ENCODE results near the gene ATP12A. TPM values are rescaled to one million over a fixed set of nuclear protein-coding genes. Genes with fewer than 3 reads are reported as not detected.

Gene ATP12A
- total and polyA plus RNA-seq, 2 of the 8 experiments (the other 6 are each of a cell fraction or from before 2014, with no cell fraction given): 0.80 to 1.3 TPM

- Histone ChIP-seq H3K23me2 (ENCODE audit: low read depth, low read length) (no peaks in the 10 kb centered on the region), H4K8ac (ENCODE audit: extremely low read depth, insufficient read depth, low read length) (no peak overlapping the region), H3K9ac (replicated peaks in 1 of 4; ENCODE audit: extremely low read depth in 1 of 4, low read depth in 3 of 4, low read length in 3 of 4) (no peak overlapping the region), H3K36me3 (ENCODE audit: control insufficient read depth in 2 of 4, insufficient read depth in 4 of 4, low read length in 3 of 4) (no peaks in the 10 kb centered on the region), H3K4me3 (ENCODE audit: extremely low read depth in 1 of 4, insufficient read depth in 2 of 4, low read depth in 3 of 4, low read length in 4 of 4) (no peak overlapping the region), H2BK120ac (replicated peaks; ENCODE audit: low read depth, low read length) (no peak overlapping the region), H3K9me3 (ENCODE audit: insufficient read depth in 2 of 2, low read depth in 1 of 2, low read length in 1 of 2) (no peaks in the 10 kb centered on the region), H3K18ac (ENCODE audit: extremely low read depth, low read length) (no peak overlapping the region), H2BK15ac (ENCODE audit: low read length) (no peak overlapping the region), H2BK20ac (ENCODE audit: low read length) (no peak overlapping the region), H3K14ac (ENCODE audit: insufficient read length) (no peak overlapping the region), H3K79me1 (ENCODE audit: low read depth, low read length) (no peaks in the 10 kb centered on the region), H3K23ac (ENCODE audit: insufficient read length) (no peak overlapping the region), H3K79me2 (ENCODE audit: control insufficient read depth in 1 of 2, insufficient read depth in 2 of 2, low read length in 2 of 2) (no peaks in the 10 kb centered on the region), H3K27me3 (replicated peaks in 1 of 4; ENCODE audit: control insufficient read depth in 3 of 4, extremely low read depth in 1 of 4, insufficient read depth in 3 of 4, low read length in 3 of 4) (peaks cover 11 to 20% (median 20%) of the 10 kb centered on the region in 4 experiments), H4K20me1 (replicated peaks in 1 of 2; ENCODE audit: control insufficient read depth in 1 of 2, insufficient read depth in 2 of 2, low read length in 2 of 2) (no peaks in the 10 kb centered on the region), H2AK5ac (ENCODE audit: low read depth, low read length) (no peak overlapping the region), H4K5ac (ENCODE audit: insufficient read length, low read depth, low read length) (no peak overlapping the region), H4K91ac (replicated peaks; ENCODE audit: insufficient read length, low read length) (no peak overlapping the region), H3K56ac (replicated peaks; ENCODE audit: insufficient read length, low read depth, low read length) (no peak overlapping the region), H3K4me1 (replicated peaks in 1 of 4; ENCODE audit: control insufficient read depth in 3 of 4, insufficient read depth in 4 of 4, low read length in 3 of 4) (peaks cover 0 to 4% (median 1%) of the 10 kb centered on the region in 4 experiments; a peak in 1 of 7 replicates), H3K4me2 (ENCODE audit: insufficient read depth in 1 of 2, low read depth in 2 of 2, low read length in 2 of 2) (no peak overlapping the region), H2AFZ (ENCODE audit: low read length) (no peak overlapping the region), H3K27ac (ENCODE audit: low read depth, low read length) (no peak overlapping the region), H2BK5ac (ENCODE audit: low read depth, low read length) (no peak overlapping the region), H3K4ac (replicated peaks; ENCODE audit: insufficient read length, low read depth, low read length) (no peak overlapping the region), H2BK12ac (ENCODE audit: low read depth, low read length) (no peak overlapping the region)
- ChIA-PET CTCF (ENCODE audit: partially characterized antibody) (interaction anchor here (0.7 to 2.7 kb wide), 22 partner anchors 10 to 245 kb away, joined by 3 to 10 read pairs (median 3); no protein-coding TSS in a partner anchor), POLR2A (ENCODE audit: partially characterized antibody) (interaction anchor here (1.0 to 1.4 kb wide), 2 partner anchors 10 to 51 kb away, joined by 3 to 4 read pairs; no protein-coding TSS in a partner anchor)
- FAIRE-seq (no peak), DNase-seq (ENCODE audit: low read depth in 1 of 2, low spot score in 2 of 2) (no peak)
- TF ChIP-seq CTBP2 (IDR thresholded peaks at IDR 0.05; ENCODE audit: borderline replicate concordance, insufficient read depth, insufficient read length, low read length): no peak
- TF ChIP-seq EZH2 (IDR thresholded peaks at IDR 0.05; ENCODE audit: low read depth, low read length, severe bottlenecking): no peak
- no peak for TF ChIP-seq RNF2 (IDR thresholded peaks at IDR 0.05; ENCODE audit: borderline replicate concordance, low read depth, low read length, missing control alignments, poor library complexity, severe bottlenecking)
- TF ChIP-seq JUN (IDR thresholded peaks at IDR 0.05; ENCODE audit: low read depth, low read length): no peak
- no peak for TF ChIP-seq TAF1 (IDR thresholded peaks at IDR 0.05; ENCODE audit: low read depth, low read length)
- no peak for TF ChIP-seq CBX5 (IDR thresholded peaks at IDR 0.05; ENCODE audit: low read depth, low read length)
- no peak for TF ChIP-seq MAX (IDR thresholded peaks at IDR 0.05)
- TF ChIP-seq ATF2 (IDR thresholded peaks at IDR 0.05; ENCODE audit: low read length): no peak
- 82% methylated on average over 12 of the region's 12 CpGs; no CpG with 5 or more reads in 1 of the 2 experiments for WGBS, 2 experiments (ENCODE audit: extremely low coverage in 1 of 2, insufficient coverage in 1 of 2, insufficient read length in 1 of 2, insufficient replicate concordance in 2 of 2, low coverage in 1 of 2, low lambda C conversion rate in 2 of 2, missing lambda C conversion rate in 1 of 2)
These were observed 60.0 kb downstream of the ATP12A start for GRCh38 chr13:24740014-24740890.

All from H1 (cell line).